Activated T-cell treated with anti-CD3 and anti-CD28 coated beads, Interleukin-2, amount 50 U/mL, for 24 hours (primary cell): ENCODE results near the gene RIC8B.

Experiments used
- DNase-seq: peaks from one replicate; pipeline ENCODE4 v3.0.0-alpha.2; 2020
- H3K27ac Mint-ChIP-seq: 2 replicates; pipeline ENCODE4 v1.8.0; 2020; ENCODE audit warnings: mild to moderate bottlenecking, mixed read lengths
- H3K27me3 Mint-ChIP-seq: 2 replicates; pipeline ENCODE4 v1.8.0; 2020; ENCODE audit warnings: mixed read lengths
- H3K36me3 Mint-ChIP-seq: 2 replicates; pipeline ENCODE4 v1.8.0; 2020; ENCODE audit warnings: low read depth, mixed read lengths
- H3K4me1 Mint-ChIP-seq: 2 replicates; pipeline ENCODE4 v1.8.0; 2020; ENCODE audit warnings: low read depth, mixed read lengths
- H3K4me3 Mint-ChIP-seq: 2 replicates; pipeline ENCODE4 v1.8.0; 2020; ENCODE audit warnings: mild to moderate bottlenecking, moderate library complexity, mixed read lengths
- H3K9me3 Mint-ChIP-seq: 2 replicates; pipeline ENCODE4 v1.8.0; 2020; ENCODE audit warnings: mixed read lengths

Gene RIC8B

DNA sequence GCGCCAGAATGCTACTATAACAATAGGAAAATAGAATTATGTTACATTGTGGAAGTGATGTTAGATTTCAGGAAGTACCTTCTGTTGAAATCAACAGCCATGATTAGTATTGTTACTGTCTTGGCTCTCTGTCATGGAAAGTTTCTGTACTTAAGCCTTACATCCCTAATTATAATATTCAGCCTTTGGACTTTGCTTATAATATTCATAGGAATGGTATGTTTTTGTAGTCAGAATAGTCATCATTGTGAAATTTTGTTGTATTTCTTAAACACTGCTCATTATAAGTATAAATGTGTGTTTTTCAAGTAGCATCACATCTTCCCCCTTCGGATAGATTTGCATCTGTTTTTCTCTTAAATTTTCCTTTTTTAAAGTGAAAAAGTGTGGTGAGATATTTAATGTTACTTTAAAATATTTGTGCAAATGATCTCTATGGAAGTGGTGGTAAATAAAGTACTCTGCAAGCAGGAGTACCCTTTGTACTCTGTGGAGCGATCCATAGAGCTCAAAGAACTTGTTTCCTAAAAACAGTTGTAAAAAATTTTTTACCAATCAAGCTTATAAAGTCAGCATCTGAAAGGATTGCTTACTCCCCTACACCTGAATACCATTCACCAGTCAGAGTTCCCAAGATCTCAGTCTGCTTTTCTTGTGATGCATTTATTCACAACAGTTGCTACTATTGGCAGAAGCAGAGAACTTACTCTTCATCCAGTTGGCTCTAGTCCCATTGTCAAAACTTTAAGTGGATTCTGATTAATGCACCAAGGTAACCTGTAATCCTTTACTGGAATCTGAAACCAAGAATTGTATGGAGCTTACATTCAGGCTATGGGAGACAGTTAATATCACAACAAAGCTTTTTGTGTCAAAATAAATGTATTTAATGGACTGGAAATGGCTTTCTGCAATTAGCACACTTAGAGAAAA, 87.8 kb downstream of the RIC8B start:
- DNase-seq = no peak
- no peaks in the 10 kb centered on the region for H3K4me1 Mint-ChIP-seq
- peaks cover 49% of the 10 kb centered on the region for H3K36me3 Mint-ChIP-seq
- no peaks in the 10 kb centered on the region for H3K27me3 Mint-ChIP-seq
- H3K4me3 Mint-ChIP-seq = no peak overlapping the region
- H3K27ac Mint-ChIP-seq = no peak overlapping the region
- H3K9me3 Mint-ChIP-seq = no peaks in the 10 kb centered on the region

DNA sequence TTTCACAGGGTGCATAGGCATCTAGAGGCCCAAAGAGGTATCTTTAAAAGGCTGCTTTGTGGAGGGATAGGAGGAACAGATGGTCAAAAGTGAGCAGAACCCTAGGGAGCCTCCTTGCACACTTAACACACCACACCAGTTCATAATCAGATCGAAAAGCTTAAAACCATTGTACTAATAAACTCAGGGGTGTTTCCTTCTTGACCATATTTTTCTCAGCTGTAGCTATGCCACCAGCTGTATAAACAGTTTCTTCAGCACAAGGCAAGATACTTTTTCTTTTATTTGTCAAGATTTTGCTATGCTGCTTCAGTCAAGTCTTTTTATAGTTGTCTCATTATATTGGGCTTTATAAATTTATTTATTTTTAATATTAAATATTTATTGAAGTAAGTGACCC, 88.7 kb downstream of the RIC8B start:
- Mint-ChIP-seq H3K36me3 (peaks cover 52% of the 10 kb centered on the region), H3K4me1 (no peaks in the 10 kb centered on the region), H3K27me3 (no peaks in the 10 kb centered on the region), H3K4me3 (no peak overlapping the region), H3K27ac (no peak overlapping the region), H3K9me3 (no peaks in the 10 kb centered on the region)
- DNase-seq = no peak

DNA sequence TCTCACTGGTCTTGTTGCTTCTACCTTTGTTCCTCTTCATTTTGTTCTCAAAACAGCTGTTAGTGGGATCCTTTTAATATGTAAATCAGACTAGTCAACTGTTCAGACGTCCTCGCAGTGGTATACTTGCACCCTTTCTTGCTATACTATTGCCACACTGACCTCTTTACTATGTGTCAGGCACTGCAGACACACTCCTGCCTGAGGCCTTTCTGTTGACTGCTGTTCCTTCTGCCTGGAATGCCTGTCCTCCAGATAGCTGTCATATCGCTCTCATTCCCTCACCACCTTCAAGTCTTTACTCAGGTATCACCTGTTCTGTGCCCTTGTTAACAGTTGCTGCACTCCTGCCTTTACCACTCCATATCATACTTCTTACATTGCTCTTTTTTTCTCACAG, 91.2 kb downstream of the RIC8B start:
- Mint-ChIP-seq H3K36me3 (peaks cover 40% of the 10 kb centered on the region), H3K27me3 (no peaks in the 10 kb centered on the region), H3K9me3 (no peaks in the 10 kb centered on the region), H3K4me3 (no peak overlapping the region), H3K27ac (no peak overlapping the region), H3K4me1 (peaks cover 1% of the 10 kb centered on the region)
- DNase-seq = no peak

DNA sequence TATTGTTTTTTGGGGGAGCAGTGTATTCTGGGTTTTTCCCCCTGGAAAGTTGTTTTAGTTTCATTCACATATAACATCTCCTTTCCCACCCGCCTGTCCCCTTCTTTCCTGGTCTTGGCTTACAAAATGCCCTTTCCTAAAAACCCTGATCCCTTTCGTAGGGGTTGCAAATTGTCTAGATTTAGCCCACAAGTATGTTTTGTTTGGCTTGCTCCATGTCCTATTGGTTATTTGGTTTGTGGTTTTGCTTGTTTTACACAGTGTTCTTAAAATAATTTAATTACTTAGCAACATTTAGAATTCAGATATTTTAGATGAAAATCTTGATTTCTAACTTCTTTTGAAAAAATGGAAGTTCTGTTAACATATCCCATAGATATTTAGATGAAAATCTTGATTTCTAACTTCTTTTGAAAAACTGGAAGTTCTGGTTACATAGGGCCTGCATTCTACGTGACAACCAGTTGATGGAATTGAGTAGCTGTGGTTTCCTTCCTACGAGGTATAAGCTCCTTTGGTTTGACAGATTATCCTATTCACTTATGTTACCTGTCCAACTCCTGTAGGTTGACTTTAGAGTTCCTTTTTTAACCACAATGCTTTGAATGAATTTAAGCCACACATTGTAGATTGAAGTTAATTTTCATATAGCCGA, 92.1 kb downstream of the RIC8B start:
- Mint-ChIP-seq H3K27me3 (no peaks in the 10 kb centered on the region), H3K27ac (no peak overlapping the region), H3K36me3 (peaks cover 39% of the 10 kb centered on the region), H3K4me3 (no peak overlapping the region), H3K4me1 (peaks cover 9% of the 10 kb centered on the region), H3K9me3 (no peaks in the 10 kb centered on the region)
- DNase-seq = no peak

DNA sequence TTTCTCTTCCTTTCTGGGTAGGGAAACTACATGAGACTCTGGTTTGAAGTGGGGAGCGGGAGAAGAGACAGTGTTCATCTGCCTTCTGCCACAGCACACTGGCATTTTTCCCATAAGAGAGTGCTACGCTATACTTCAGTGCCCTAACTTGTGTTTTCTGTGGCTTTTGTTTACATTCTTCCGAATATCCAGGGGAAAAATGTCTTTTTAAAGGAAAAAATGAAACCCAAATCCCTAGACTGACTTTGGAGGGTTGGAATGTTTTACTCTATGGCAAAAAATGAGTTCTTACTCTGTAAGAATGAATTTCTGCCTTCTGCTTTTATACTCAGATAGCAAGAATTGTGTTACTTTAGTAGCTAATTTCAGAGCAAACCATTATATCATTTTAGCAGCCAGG, 93.2 kb downstream of the RIC8B start:
- DNase-seq = no peak
- H3K4me1 Mint-ChIP-seq = peaks cover 12% of the 10 kb centered on the region
- H3K4me3 Mint-ChIP-seq = no peak overlapping the region
- no peaks in the 10 kb centered on the region for H3K9me3 Mint-ChIP-seq
- peaks cover 38% of the 10 kb centered on the region for H3K36me3 Mint-ChIP-seq
- no peaks in the 10 kb centered on the region for H3K27me3 Mint-ChIP-seq
- H3K27ac Mint-ChIP-seq = no peak overlapping the region

DNA sequence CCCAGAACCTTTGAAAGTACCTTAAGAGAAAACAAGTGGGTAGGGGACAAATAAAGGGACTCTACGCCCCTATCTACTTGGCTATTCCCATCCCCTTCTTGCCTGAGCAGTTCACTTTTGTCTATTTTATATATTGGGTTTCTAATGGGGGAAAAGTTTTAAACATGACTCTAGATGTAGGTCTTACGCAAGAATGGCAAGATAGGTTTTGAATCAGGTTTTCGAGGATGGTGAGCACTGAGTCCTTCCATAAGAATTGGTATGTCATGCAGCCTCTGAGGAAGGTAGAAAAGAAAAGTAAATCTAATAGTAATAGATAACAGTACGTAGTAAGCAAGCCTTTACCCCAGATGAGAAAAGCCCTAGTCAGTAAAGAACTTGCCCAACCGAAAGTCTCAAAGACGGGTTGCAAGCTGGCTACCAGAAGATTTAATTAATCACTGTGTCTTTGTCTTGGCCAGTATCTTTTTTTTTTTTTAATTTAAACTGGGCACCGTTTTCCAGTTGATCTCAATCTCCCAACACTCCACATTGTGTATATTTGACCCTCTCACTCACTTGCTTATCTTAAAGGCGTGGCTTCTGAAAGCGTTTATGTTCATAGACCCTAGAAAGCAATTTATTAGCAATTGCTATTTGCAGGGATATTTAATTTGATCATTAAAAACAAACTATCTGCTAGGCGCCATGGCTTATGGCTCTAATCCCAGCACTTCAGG, 94.7 kb downstream of the RIC8B start:
- no peaks in the 10 kb centered on the region for H3K27me3 Mint-ChIP-seq
- H3K4me3 Mint-ChIP-seq = no peak overlapping the region
- DNase-seq = no peak
- no peak overlapping the region for H3K27ac Mint-ChIP-seq
- peaks cover 52% of the 10 kb centered on the region for H3K36me3 Mint-ChIP-seq
- no peaks in the 10 kb centered on the region for H3K9me3 Mint-ChIP-seq
- peaks cover 17% of the 10 kb centered on the region for H3K4me1 Mint-ChIP-seq

DNA sequence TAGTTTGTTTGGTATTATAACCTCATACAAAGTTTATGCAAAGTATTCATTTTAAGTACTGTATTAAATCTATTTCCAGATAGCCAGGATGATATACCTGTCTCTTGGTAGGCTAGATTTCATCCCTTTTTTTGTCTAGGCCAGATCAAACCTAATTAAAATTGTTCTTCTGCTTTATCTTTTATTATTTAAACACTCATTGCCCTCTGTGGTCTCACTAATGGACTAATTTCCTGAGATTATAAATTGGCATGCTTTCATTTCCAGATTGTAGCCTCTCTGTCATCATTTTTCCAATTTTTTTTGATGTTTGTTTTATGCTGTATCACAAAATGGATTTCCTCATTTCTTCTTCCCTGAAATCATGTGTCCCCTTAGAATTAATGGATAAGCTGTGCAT, 95.6 kb downstream of the RIC8B start:
- Mint-ChIP-seq H3K27me3 (no peaks in the 10 kb centered on the region), H3K4me1 (peaks cover 17% of the 10 kb centered on the region), H3K9me3 (no peaks in the 10 kb centered on the region), H3K27ac (no peak overlapping the region), H3K36me3 (peaks cover 52% of the 10 kb centered on the region), H3K4me3 (no peak overlapping the region)
- DNase-seq = no peak

DNA sequence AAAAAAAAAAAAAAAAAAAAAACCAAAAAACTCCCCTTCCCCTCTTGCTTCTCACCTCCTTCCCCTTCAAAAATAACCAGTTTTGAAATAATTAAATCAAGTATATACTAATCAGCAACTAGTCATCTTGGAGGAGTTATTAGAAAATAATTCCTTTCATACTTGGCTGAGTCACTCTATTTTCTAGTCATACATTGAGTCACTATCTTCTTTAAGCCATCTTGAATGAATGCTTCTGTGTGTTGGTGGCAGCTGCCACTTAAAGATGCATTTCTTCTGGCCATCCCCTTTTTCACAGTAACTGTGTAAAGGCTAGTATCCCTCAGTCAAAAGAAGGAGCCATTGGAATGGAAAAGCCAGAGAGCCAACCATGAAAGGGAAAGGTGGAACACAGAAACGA, 97.0 kb downstream of the RIC8B start:
- Mint-ChIP-seq H3K4me1 (peaks cover 17% of the 10 kb centered on the region), H3K27ac (no peak overlapping the region), H3K36me3 (peaks cover 52% of the 10 kb centered on the region), H3K9me3 (no peaks in the 10 kb centered on the region), H3K4me3 (no peak overlapping the region), H3K27me3 (no peaks in the 10 kb centered on the region)
- DNase-seq = no peak

DNA sequence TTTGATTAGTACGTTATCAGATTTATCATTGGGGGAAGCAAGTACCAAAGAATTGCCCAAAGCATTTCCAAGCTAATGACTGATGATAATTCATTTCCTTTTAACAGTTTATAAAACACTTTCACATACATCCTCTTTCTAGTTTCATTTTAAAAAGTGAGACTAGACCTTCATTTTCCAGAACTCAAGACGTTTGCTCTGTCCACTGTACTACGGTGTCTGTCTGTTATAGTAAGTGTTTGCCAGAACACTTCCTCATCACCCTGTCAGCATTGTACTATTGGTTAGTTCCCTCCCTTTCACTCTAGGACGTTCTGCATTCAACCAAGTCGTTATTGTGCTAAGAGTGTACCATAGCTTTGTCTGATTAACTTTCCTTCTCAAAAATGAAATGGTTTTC, 99.5 kb downstream of the RIC8B start:
- Mint-ChIP-seq H3K4me1 (peaks cover 17% of the 10 kb centered on the region), H3K27ac (no peak overlapping the region), H3K4me3 (no peak overlapping the region), H3K27me3 (no peaks in the 10 kb centered on the region), H3K36me3 (peaks cover 48% of the 10 kb centered on the region), H3K9me3 (no peaks in the 10 kb centered on the region)
- no peak for DNase-seq

DNA sequence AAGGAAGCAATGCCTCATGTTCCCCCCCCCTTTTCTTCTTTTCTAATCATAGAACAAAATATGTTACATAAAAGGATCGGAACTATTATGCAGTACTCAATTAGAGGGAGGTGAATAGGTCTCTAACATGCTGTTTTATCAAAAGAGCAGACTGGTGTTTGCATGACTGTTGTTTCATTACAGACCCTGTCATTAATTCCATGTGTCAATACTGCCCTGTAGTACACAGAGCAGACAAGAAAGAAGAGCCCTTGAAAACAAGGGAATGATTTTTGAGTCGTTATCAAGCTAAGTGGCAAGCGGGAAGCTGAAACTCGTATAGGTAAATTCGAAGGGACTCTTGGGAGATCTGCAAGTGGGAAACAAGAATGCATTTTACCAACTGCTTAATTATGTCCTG, 104.3 kb downstream of the RIC8B start:
- Mint-ChIP-seq H3K27me3 (no peaks in the 10 kb centered on the region), H3K27ac (no peak overlapping the region)

DNA sequence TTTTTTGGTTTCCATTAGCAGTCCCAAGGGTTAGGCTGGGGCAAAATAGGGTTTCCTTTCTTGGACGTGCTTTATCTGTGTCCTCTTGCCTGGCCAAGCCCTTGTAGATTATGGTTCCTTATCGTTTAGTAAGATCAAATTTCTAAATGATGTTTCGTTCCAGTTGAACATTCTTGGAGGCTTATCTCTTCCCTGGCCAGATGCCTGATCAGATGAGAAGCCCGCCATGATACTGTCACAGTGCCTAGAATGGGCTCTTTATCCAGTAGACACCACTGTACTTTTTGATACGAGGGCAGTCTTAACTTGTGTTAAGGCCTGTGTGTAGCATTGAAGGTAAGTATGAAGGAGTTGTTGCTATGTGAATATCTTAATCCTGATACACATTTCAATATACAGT, 105.1 kb downstream of the RIC8B start:
- peaks cover 56% of the 10 kb centered on the region for H3K36me3 Mint-ChIP-seq
- H3K27ac Mint-ChIP-seq = no peak overlapping the region
- no peaks in the 10 kb centered on the region for H3K27me3 Mint-ChIP-seq
- no peaks in the 10 kb centered on the region for H3K4me1 Mint-ChIP-seq
- DNase-seq = no peak
- no peak overlapping the region for H3K4me3 Mint-ChIP-seq
- H3K9me3 Mint-ChIP-seq = no peaks in the 10 kb centered on the region

More for the DNA sequence above, 104.3 kb downstream of the RIC8B start:
- Mint-ChIP-seq H3K4me3 (no peak overlapping the region), H3K9me3 (no peaks in the 10 kb centered on the region), H3K36me3 (peaks cover 55% of the 10 kb centered on the region), H3K4me1 (peaks cover under 1% of the 10 kb centered on the region)
- no peak for DNase-seq

DNA sequence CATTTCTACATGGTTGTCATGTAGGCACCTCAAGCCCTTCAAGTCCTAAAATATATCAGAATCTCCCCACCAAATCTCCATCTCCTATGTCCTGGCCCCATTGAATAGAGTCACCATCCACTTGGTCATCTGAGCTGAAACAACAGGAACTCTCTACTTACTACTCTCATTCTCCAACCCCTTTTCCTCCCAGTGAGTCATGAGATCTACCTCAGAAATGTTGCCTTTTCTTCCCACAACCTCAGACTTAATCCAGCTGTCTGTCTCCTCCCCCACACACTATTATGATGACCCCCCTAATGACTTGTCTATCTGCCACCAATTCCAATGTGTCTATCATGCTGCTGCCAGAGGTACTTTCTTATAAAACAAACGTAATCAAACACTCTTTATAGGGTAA, 108.9 kb downstream of the RIC8B start:
- Mint-ChIP-seq H3K27me3 (no peaks in the 10 kb centered on the region), H3K9me3 (no peaks in the 10 kb centered on the region), H3K27ac (no peak overlapping the region), H3K36me3 (peaks cover 63% of the 10 kb centered on the region), H3K4me1 (no peaks in the 10 kb centered on the region), H3K4me3 (no peak overlapping the region)
- DNase-seq = no peak

DNA sequence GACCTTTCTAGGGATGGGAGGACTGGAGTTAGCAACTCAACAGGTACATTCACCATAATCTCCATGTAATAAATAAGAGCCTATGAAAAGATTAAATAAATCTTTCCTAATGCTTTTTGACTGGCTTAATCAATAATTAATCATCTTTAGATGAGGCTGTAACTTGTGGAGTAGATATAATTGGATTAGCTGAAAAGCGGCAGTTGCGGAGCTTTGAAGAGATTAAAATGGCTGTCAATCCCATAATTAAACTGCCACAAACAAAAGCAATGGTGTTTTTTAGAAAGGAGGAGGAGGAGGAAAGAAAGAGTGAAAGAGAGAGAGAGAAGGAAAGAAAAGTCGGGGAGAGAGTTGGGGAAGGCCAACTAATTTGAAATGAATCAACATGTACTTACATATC, 110.5 kb downstream of the RIC8B start:
- Mint-ChIP-seq H3K27ac (no peak overlapping the region), H3K9me3 (no peaks in the 10 kb centered on the region), H3K27me3 (no peaks in the 10 kb centered on the region), H3K4me1 (no peaks in the 10 kb centered on the region), H3K4me3 (no peak overlapping the region), H3K36me3 (peaks cover 56% of the 10 kb centered on the region)
- no peak for DNase-seq

DNA sequence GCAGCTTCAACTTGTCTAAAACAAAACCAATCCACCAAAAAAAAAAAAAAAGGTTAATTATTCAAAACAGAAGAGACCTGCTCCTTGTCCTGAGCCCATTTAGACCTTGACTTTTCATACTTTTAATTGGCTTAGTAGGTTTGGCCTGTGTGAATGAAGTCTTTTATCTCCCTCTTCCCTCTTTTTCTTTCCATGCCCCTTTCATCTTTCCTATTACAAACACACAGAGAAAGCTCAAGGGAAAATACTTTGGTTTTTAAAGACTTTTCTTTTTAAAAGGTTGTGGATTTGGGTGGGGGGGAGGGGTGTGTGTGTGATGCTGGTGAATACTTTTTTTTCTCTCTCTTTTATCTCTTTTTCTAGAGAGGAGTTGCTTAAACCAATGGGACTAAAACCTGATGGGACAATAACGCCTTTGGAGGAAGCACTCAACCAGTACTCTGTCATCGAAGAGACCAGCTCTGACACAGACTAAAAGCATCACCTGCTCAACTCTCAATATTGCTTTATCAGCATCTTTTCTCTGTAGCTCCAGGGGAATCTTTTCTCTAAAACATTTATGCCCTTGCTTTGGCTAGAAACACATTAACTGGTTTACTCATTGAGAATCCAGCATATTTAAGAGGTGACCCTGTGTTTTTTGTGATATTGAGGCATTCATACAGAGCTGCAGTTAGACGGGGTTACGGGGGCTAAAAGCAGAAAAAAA, 111.2 kb downstream of the RIC8B start:
- Mint-ChIP-seq H3K4me3 (no peak overlapping the region), H3K27ac (no peak overlapping the region), H3K4me1 (no peaks in the 10 kb centered on the region), H3K36me3 (peaks cover 50% of the 10 kb centered on the region), H3K27me3 (no peaks in the 10 kb centered on the region), H3K9me3 (no peaks in the 10 kb centered on the region)
- no peak for DNase-seq
